ENCODE data around the gene NFKBIE. TPM values are rescaled to one million over a fixed set of nuclear protein-coding genes. Genes with fewer than 3 reads are reported as not detected.

Gene NFKBIE
- total RNA-seq, 1 donor from 2014 or later: 10.9 TPM

DNA sequence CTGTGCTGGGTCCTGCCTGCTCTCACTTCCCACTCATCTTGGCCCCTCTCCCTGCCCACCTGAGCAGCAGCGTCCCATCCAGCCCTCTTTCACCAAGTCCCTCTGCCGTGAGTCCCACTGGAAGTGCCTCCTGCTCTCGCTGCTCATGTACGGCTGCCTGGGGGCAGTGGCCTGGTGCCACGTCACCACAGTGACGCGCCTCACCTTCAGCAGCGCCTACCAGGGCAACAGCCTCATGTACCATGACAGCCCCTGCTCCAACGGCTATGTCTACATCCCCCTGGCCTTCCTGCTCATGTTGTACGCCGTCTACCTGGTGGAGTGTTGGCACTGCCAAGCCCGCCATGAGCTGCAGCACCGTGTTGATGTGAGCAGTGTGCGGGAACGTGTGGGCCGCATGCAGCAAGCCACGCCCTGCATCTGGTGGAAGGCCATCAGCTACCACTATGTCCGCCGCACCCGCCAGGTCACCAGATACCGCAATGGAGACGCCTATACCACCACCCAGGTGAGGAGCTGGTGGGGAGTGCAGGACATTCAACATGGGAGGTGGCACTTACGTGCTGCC lies 7.7 kb upstream of the NFKBIE start:
- no peak for DNase-seq (ENCODE audit: low spot score)

DNA sequence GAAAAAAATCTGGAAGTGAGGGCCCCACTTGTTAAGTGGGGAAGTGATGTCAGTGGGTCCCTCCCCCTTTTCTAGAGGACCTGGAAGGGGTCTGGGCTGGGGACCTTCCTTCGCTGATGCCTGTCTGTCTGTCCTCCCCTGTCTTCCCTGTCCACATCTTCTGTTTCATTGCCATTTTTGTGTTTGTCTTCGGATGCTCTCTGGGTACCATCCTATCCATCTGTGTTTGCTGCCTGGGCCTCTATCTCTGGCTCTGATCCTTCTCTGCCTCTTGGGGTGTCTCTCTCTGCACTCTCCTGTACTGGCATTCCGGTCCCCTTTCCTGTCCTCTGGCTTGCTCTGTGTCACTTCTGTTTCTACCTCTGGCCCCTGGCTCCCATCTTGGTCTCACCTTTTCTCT lies 7.2 kb upstream of the NFKBIE start:
- DNase-seq (ENCODE audit: low spot score): no peak

DNA sequence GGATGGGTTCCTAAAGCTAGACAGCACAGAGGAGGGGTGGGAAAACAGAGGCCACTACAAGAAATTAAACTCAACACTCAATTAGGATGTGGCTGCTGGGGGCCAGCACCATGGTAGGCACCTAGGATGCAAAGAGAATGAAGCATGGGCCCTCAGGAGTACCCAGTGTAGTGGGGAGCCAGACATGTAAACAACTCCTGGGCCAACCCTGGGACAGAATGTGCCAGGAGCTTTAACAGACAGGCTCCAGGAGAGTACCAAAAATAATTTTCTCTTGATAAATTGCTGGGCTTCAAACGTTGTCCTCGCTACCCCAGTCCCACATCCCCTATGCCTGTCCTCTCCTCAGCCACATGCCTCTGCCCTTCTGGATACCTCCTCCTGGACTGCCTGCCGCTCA lies 6.6 kb upstream of the NFKBIE start:
- DNase-seq (ENCODE audit: low spot score): no peak

DNA sequence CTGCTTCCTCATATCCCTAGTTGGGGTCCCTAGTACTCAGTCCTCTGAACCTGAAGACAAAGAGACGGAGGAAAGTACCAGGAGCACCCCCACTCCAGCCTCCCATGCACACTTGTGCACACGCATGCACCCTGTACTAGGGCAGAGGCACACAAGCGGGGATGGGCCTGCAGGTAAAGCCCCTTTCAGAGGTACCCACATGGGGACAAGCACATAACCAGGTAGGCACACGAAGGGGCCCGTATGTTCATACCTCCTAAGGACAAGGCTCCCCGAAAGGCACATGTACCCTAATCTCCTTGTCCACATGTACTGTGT lies 6.0 kb upstream of the NFKBIE start:
- DNase-seq (ENCODE audit: low spot score): no peak

DNA sequence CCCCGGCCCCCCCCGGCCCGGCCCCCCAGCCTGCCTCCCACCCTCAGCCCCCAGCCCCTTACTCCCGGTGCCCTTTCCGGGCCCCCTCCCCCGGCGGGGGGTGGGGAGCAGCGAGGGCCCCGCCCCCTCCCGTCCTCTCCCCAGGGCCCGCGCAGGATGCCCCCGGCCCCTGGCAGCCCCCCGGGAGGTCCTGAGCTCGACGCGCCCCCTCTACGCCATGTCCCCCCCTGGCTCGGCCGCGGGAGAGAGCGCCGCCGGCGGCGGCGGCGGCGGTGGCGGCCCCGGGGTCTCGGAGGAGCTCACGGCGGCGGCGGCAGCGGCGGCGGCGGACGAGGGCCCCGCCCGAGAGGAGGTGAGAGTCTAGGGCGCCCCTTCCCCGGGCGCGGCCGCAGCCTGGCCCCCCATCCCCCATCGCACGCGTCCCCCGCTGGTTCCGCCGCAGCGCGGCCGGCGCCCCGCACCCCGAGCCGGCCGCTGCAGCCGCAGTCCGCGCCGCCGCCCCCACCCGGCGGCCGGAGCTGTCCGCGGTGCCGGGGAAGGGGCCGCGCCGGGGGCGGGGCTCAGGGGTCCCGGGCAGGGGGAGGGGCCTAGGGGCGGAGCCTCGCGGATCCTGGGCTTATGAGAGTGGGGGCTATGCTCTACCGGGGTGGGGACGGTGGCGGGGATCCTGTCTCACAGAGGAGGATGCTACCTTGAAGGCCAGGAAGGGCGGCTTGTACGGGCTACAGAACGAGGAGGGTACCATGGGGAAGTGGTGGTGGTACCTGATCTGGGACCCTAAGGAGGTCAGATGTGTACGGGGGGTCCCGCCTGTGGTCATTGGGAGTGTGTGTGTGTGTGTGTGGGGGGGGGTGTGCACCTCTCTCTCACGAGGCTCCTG lies 5.4 kb upstream of the NFKBIE start:
- no peak for DNase-seq (ENCODE audit: low spot score)

DNA sequence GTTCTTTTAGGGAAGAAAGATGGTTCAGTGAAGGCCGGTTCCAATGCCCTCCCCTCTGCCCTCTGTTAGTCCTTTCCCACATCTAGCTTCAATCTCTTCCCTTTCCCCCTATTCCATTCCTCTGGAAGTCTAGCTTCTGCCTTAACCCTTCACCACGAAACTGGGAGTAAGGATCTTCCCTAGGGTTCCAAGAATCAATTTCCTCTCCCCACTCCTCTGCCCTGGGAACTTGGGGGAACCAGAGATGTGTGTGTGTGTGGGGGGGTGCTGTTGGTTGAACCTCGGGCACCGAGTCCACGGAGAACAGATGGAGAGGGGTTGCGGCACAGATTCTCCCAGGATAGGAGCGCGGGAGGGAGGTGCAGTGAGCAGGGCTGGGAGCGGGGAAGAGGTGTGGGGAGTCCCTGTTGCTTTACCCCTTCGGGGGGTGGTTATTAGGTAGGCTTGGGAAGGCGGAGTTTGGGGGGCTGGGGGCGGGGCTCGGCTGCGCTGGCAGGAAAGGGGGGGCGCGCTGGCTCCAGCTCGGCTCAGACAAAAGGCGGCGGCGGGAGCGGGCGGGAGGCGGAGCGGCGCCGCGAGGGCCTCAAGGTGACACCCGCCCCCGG lies 4.7 kb upstream of the NFKBIE start, which contains the start of gene TMEM151B:
TMEM151B (plus strand) TSS at position 530 of the 605 bp plus-strand sequence. CDS start 293 bp downstream, outside the sequence.
- no peak for DNase-seq (ENCODE audit: low spot score)

DNA sequence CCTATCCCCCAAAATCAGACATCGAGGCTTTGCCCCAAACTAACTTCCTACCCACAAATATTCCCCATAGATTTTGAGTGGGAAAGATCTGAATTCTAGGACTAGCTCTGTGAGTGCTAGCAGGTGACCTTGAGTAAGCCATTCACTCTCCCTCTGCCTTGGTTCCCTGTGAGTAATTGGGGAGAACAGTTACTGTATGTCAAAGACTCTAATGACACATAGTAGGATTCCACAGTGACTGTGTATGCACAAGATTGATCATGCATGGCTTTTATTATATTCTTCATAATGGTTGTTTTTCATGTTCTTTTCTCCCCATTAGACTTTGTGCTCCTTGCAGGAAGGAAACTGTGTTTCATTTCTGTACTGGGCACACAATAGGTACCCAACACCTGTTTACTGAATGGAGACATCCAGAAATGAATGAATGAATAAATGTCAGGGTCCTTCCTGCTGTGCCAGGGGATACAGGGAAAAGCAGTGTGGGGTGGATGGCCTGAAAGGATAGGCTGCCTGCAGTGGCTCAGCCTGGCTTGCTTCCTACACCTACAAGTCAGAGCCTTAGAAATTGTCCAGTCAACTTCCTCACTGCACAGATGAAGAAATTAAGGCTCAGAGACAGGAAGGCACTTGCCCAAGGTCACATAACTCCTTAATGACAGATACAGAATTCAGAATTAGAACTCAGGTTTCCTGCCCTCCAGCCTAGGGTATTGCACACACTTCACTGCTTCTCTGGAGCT lies 4.0 kb upstream of the NFKBIE start:
- no peak for DNase-seq (ENCODE audit: low spot score)

DNA sequence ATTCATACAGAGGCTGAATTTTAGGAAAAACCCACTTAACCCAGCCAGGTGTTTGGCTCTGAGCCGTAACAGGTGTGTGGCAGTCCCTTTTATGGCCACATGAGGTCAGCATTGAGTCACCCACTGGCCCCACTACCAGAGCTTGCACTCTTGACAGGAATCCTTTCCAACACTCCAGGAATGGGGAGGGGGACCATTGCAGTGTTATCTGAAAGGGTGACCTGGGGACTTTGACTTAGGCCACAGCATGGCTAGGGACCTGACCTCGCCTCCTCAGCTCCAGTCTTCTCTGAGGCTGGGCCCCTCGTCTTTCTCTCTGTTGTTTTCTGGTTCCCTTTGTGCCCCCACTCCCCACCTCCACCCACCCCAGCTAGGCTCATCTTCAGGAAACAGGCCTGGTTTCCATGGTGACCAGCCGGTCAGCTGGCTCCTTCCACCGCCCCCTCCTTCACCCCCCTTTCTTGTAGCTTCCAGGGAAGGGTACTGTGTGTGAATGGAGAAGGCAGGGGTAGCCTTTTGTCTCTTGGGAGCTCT lies 2.8 kb upstream of the NFKBIE start:
- DNase-seq (ENCODE audit: low spot score): peak; percentile 58

DNA sequence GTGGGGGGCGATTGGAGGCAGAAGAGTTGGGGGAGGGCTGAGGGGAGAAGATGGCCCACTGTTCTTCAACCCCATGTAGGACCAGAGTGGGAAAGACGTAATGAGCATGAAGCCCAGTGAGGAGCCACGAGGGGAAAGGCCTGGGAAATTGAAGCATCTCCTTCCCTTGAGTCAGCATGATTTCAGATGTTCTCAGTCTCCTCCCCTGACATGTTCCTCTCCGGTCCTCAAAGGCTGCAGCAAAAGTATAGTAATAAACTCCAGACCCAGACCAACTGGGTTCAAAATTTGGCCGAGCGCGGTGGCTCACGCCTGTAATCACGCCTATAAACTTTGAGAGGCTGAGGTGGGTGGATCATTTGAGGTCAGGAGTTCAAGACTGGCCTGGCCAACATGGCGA lies 1.9 kb upstream of the NFKBIE start:
- DNase-seq (ENCODE audit: low spot score): no peak

DNA sequence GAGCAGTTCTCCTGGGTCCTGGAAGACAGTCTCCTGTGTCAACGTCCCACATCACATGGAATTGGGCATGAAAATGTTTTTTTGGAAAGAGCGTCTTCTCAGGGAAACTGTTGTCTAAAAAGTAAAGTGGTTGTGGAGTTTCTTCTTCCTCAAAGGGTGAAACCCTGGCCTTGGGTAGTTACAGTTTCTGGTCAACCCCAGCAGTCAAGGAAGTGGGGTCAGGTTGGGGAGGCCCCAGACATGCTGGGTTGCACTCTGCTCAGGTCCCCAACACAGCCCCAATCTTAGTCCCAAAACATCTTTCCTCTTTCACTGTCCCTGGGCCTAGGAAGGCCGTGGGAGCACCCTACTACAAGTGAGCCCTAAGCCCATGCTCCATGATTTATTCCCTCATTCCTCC lies 996 bp upstream of the NFKBIE start:
- DNase-seq (ENCODE audit: low spot score): no peak

DNA sequence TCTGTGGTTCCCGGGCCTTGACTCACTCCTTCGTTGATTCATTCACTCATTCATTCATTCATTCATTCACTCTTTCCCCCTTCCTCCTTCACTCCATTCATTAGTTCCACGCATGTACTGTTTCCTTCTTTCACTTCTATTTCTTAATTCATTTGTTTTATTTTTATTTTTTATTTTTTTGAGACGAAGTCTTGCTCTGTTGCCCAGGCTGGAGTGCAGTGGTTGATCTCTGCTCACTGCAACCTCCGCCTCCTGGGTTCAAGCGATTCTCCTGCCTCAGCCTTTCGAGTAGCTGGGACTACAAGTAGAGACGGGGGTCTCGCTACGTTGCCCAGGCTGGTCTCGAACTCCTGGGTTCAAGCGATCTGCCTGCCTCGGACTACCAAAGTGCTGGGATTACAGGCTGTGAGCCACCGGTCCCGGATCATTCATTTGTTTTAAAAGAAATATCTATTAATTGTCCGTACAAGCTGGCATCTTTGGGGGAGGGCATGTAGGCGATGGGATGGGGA lies 427 bp upstream of the NFKBIE start:
- no peak for DNase-seq (ENCODE audit: low spot score)

DNA sequence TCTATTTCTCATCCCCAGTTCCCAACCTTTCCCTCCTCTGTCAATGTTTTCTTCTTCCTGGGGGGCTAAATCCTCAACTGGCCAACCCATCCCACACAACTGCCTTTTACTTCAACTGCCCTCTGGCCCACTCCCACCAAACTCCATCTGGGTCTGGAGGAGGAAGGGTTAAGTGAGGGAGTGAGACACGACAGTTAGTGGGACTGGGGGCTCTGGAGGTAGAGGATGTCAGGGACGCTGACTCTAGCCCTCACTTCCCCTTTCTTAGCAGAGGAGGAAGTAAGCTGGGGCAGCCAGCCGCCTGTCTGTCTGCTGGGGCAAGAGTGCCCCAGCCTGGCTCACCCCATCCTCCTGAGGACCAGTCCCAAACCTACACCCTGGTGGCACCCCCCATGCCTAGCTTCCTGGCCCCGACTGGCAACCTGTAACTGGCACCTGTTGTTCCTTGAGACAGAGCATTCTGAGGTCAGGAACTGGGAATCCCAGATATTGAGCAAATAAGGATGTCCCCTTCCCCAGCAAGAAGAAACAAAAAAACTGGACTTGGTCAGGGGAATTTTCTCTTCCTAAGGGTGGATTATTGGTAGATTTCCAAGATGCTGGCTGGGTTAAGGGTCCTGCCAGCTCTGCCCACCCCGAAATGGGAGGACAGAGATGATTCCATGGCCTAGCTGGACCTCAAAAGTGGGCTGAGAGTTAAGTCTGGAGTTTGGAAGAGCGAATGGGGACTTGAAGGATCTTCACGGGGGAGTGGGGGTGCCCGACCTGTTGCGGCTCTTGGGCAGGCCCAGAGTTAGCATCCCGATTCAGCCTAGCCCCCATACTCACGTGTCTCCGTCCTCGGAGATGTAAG lies 971 bp downstream of the NFKBIE start:
- DNase-seq (ENCODE audit: low spot score): peak; percentile 33

DNA sequence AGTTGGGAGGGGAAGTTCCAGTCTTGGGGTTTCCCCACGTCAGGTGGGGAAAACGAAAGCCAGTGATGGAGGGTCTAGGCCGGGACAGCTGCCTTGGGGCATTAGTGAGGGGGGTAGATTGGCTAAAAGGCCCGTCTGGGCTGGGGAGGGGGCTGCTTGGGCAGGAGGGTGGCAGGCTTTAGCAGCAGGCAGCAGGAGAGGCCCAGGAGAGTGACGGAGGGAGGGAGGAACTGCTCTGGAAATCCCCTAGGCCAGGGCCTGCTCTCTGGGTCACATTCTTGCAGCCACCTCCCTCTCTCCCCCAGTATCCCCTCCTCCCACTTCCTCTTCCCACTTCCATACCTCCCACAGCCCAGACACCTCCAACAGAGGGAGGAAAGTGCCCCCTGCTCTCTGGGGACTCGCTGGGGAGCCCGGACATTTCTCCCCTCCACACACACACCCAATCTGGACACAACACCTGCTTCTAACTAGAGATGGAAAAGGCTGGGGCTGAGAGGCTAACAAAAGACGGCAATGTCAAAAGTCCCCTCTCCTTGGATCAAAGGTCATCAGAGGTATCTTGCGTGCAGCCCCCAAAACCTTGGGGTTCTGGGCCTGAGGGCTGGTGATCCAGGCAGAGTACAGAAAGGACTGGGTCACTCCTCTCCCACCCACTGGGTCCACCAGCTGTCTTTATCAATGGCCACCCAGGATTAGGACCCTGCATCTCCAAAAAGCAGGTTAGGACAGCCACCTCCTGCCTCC lies 1.8 kb downstream of the NFKBIE start:
- DNase-seq (ENCODE audit: low spot score): no peak

DNA sequence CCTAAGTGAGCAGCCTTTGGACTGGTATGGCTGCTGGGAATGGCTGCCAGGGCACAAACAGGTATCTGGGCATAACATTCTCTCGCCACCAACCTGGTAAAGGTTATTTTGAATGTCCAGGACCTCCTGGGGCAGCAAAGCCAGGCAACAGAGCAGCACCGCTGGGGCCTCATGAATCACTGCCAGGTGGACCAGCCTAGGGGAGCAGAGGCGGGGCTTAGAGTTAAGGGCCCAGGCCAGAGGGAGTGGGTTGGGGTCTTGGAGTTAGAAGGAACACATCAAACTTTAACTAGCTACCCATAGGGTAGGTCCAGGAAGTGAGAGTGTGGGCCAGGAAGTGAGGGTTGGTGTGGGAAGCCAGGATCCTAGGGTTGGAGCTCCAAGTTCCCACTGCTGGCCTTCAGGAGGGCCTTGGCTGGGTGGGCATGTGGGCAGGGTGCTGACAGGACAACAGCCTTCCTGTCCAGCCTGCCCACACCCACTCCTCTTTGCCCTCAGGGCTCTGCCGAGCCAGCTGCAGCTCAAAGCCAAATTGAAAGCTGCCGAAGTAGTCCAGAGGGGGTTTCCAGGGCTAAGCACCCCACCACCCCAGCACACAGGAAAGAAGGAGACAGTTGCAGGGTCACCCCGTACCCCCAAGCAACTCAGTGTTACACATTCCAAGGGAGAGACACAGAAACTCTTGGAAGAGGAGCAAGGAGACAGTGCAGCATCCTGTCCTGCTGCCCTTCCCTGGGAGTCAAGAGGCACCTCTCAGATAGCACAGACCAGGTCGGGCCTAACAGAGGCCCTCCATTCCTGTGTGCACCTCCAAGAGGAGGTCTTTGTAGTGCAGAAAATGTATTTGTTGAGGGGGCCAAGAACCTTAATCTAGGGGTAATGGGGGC lies 2.6 kb downstream of the NFKBIE start:
- DNase-seq (ENCODE audit: low spot score): no peak

DNA sequence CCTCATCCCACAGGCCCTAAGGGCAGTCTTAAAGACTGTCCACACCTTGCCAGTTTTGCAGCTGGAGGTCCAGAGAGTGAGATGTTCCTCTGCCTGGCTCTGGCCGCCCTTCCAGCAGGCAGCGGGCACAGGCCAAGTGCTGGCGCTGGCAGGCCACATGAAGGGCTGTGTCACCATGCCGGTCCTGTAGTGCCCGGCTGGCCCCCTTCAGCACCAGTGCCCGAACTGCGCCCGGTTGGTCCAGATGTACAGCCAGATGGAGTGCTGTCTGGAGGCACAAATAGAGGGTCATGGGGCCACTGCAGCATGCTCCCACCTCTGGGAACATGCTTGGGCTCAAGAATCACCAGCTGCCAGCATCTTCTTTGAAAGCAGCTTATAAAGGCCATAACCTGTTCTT lies 3.8 kb downstream of the NFKBIE start:
- no peak for DNase-seq (ENCODE audit: low spot score)

DNA sequence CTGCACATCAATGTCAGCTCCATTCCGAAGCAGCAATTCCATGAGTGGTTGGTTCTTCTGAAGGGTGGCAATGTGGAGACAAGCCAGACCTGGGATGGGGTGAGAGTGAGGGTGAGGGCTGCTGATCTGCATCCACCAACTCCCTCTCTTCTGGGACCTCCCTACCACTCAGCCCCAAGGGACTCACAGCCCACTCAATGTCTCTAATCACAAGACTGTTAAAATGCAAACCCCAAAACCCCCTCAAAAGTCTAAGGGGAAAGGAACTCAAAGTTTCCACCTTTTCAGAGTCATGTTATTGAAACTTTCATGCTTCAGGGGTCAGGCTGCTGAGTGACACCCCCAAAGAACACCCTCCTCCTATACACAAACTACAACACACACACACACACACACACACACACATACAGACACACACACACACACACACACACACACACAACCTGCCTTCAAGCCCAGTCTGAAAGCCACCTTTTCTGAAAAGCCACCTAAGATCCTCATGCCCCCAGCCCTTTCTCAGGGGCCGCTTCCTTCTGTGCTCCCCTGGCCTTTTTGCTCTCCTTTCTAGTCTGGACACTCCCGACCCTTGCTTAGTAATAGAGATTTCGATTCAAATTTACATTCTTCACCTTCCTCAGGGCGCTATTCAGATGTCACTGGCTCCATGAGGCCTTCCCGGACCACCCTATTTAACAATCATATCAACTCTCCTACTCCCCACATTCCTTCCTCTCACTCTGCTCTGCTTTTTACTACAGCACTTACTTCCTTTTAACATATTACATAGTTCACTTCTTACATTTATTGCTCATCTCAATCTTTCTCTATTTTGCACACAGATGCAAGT lies 4.7 kb downstream of the NFKBIE start:
- no peak for DNase-seq (ENCODE audit: low spot score)

DNA sequence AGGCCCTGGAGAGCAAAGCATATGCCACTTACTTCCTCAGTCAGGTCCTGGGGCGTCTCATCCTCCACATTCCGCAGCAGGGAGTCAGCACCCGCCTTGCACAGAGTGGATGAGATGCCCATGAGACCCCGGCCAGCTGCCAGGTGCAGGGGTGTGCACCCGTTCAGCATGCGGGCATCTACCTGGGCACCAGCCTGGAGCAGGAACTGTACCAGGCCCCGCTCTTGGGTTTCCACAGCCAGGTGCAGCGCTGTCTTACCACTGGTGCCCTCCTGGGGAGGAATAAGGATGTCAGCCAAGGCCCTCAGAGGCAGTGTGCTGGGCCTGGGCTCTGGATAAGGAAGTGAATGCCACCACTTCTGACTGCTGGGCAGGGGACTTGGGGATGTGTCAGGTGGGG lies 5.3 kb downstream of the NFKBIE start:
- no peak for DNase-seq (ENCODE audit: low spot score)

DNA sequence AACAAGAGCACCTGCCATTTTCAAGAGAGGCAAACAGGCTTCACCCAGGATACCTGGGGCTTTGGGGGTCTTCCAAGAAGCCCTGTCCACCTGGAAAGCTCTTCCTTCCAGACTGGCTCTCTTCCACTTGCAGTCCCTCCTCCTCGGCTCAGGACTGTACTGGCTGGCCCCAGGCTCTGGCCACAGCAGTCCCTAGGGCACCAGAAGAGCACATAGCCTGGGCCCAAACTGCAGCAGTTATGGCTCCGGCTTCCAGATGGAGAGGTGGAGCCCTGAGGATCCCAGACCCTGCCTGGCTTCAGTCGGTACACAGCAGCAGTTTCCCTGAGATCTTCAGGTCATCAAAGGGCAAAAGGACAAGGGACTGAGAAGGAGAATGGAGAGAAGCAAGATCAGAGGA lies 6.4 kb downstream of the NFKBIE start:
- DNase-seq (ENCODE audit: low spot score): no peak

Measured in mucosa of gallbladder (tissue), 1 donor.